ENCODE data around the gene C3orf52. TPM values are rescaled to one million over a fixed set of nuclear protein-coding genes. Genes with fewer than 3 reads are reported as not detected.

Gene C3orf52
- total and polyA plus RNA-seq, 2 donors from 2014 or later, result 3.8 to 5.2 TPM

GRCh38 chr3:112093180-112093522 is 7.0 kb downstream of the C3orf52 start:
- no peak overlapping the region for H3K27ac ChIP-seq (ENCODE audit: low read depth in 2 of 2, low read length in 2 of 2)
- DNase-seq, result no peak
- H3K9me3 ChIP-seq (ENCODE audit: control insufficient read depth in 2 of 3, insufficient read depth in 1 of 3, low read length in 3 of 3), result no peaks in the 10 kb centered on the region
- TF ChIP-seq CTCF (IDR thresholded peaks at IDR 0.05; ENCODE audit: borderline replicate concordance, extremely low read depth, insufficient read depth), result no peak
- no peaks in the 10 kb centered on the region for H3K36me3 ChIP-seq (ENCODE audit: control insufficient read depth in 2 of 3, insufficient read depth in 3 of 3, low read length in 3 of 3)
- no peak for FAIRE-seq
- peak overlapping the region in 1 of 3 donors; percentile 30 for H3K4me3 ChIP-seq (ENCODE audit: low read length in 3 of 3)
- no peaks in the 10 kb centered on the region for H3K27me3 ChIP-seq (ENCODE audit: control insufficient read depth, insufficient read depth, low read length)
- intact Hi-C loops (cut with DNase I), result no loop called here
- H3K4me1 ChIP-seq (ENCODE audit: control insufficient read depth in 2 of 3, insufficient read depth in 2 of 3, low read depth in 1 of 3, low read length in 3 of 3), result peaks cover 0 to 5% (median 2%) of the 10 kb centered on the region in 3 donors
- H3K9ac ChIP-seq (ENCODE audit: low read length in 3 of 3), result no peak overlapping the region

GRCh38 chr3:112095731-112096130 is 9.5 kb downstream of the C3orf52 start:
- H3K27ac ChIP-seq (ENCODE audit: low read depth in 2 of 2, low read length in 2 of 2), result no peak overlapping the region
- FAIRE-seq (no peak), DNase-seq (no peak)
- intact Hi-C loops (cut with DNase I), result no loop called here
- H3K27me3 ChIP-seq (ENCODE audit: control insufficient read depth, insufficient read depth, low read length), result no peaks in the 10 kb centered on the region
- H3K4me3 ChIP-seq (ENCODE audit: low read length in 3 of 3), result no peak overlapping the region
- H3K4me1 ChIP-seq (ENCODE audit: control insufficient read depth in 2 of 3, insufficient read depth in 2 of 3, low read depth in 1 of 3, low read length in 3 of 3), result peaks cover 0 to 3% (median 2%) of the 10 kb centered on the region in 3 donors
- H3K9ac ChIP-seq (ENCODE audit: low read length in 3 of 3), result no peak overlapping the region
- TF ChIP-seq CTCF (IDR thresholded peaks at IDR 0.05; ENCODE audit: borderline replicate concordance, extremely low read depth, insufficient read depth), result no peak
- H3K9me3 ChIP-seq (ENCODE audit: control insufficient read depth in 2 of 3, insufficient read depth in 1 of 3, low read length in 3 of 3), result no peaks in the 10 kb centered on the region
- H3K36me3 ChIP-seq (ENCODE audit: control insufficient read depth in 2 of 3, insufficient read depth in 3 of 3, low read length in 3 of 3), result no peaks in the 10 kb centered on the region

GRCh38 chr3:112096176-112096575 is 10.0 kb downstream of the C3orf52 start:
- no peak for TF ChIP-seq CTCF (IDR thresholded peaks at IDR 0.05; ENCODE audit: borderline replicate concordance, extremely low read depth, insufficient read depth)
- H3K4me1 ChIP-seq (ENCODE audit: control insufficient read depth in 2 of 3, insufficient read depth in 2 of 3, low read depth in 1 of 3, low read length in 3 of 3), result peaks cover 0 to 2% (median 0%) of the 10 kb centered on the region in 3 donors
- H3K9ac ChIP-seq (ENCODE audit: low read length in 3 of 3), result no peak overlapping the region
- H3K9me3 ChIP-seq (ENCODE audit: control insufficient read depth in 2 of 3, insufficient read depth in 1 of 3, low read length in 3 of 3), result no peaks in the 10 kb centered on the region
- no peaks in the 10 kb centered on the region for H3K27me3 ChIP-seq (ENCODE audit: control insufficient read depth, insufficient read depth, low read length)
- intact Hi-C loops (cut with DNase I), result no loop called here
- no peak for DNase-seq
- no peak overlapping the region for H3K4me3 ChIP-seq (ENCODE audit: low read length in 3 of 3)
- no peak overlapping the region for H3K27ac ChIP-seq (ENCODE audit: low read depth in 2 of 2, low read length in 2 of 2)
- no peaks in the 10 kb centered on the region for H3K36me3 ChIP-seq (ENCODE audit: control insufficient read depth in 2 of 3, insufficient read depth in 3 of 3, low read length in 3 of 3)
- FAIRE-seq, result no peak

- H3K4me1 ChIP-seq (ENCODE audit: control insufficient read depth in 2 of 3, insufficient read depth in 2 of 3, low read depth in 1 of 3, low read length in 3 of 3), result peaks cover 0 to 2% (median 0%) of the 10 kb centered on the region in 3 donors
- no peaks in the 10 kb centered on the region for H3K9me3 ChIP-seq (ENCODE audit: control insufficient read depth in 2 of 3, insufficient read depth in 1 of 3, low read length in 3 of 3)
- no peaks in the 10 kb centered on the region for H3K36me3 ChIP-seq (ENCODE audit: control insufficient read depth in 2 of 3, insufficient read depth in 3 of 3, low read length in 3 of 3)
- H3K27ac ChIP-seq (ENCODE audit: low read depth in 2 of 2, low read length in 2 of 2), result no peak overlapping the region
- FAIRE-seq (no peak), DNase-seq (peak in 1 of 5 donors; percentile 39)
- H3K4me3 ChIP-seq (ENCODE audit: low read length in 3 of 3), result no peak overlapping the region
- intact Hi-C loops (cut with DNase I), result no loop called here
- no peak for TF ChIP-seq CTCF (IDR thresholded peaks at IDR 0.05; ENCODE audit: borderline replicate concordance, extremely low read depth, insufficient read depth)
- no peak overlapping the region for H3K9ac ChIP-seq (ENCODE audit: low read length in 3 of 3)
- H3K27me3 ChIP-seq (ENCODE audit: control insufficient read depth, insufficient read depth, low read length), result no peaks in the 10 kb centered on the region
Observed at GRCh38 chr3:112097378-112097777, 11.2 kb downstream of the C3orf52 start.

All from kidney (tissue), 14 donors.